Measurements from ENCODE around the gene CUL9.

The CUL9 gene

GRCh38 chr6:43170931-43171706 lies 10.9 kb upstream of the CUL9 start, which contains the start of gene SRF:
SRF (plus strand) TSS chr6:43171269; CDS start chr6:43171657, 388 bp downstream.
- WGBS, result under 1% methylated on average over 62 of the region's 83 CpGs
- peaks cover 7% of the 10 kb centered on the region for H3K79me1 ChIP-seq (replicated peaks; ENCODE audit: low read length, poor library complexity, severe bottlenecking)
- H3K4me3 ChIP-seq (ENCODE audit: insufficient read depth in 1 of 2, low read depth in 1 of 2, low read length in 2 of 2), result peak within 1 kb of the TSS; percentile 90
- H2AK5ac ChIP-seq (ENCODE audit: low read length, severe bottlenecking), result peak within 1 kb of the TSS; percentile 58
- peak within 1 kb of the TSS; percentile 100 for H2BK15ac ChIP-seq (ENCODE audit: low read depth, poor library complexity, severe bottlenecking)
- H3K18ac ChIP-seq (ENCODE audit: low read depth in 1 of 2, low read length in 2 of 2), result peak within 1 kb of the TSS; percentile 89 to 95
- H3K14ac ChIP-seq (ENCODE audit: low read length in 2 of 2), result peak within 1 kb of the TSS; percentile 74 to 95
- peak within 1 kb of the TSS; percentile 88 for H4K8ac ChIP-seq (ENCODE audit: low read length)
- peak within 1 kb of the TSS; percentile 96 for H4K91ac ChIP-seq (ENCODE audit: low read length)
- H3K9me3 ChIP-seq (ENCODE audit: control insufficient read depth, low read length), result no peaks in the 10 kb centered on the region
- peak within 1 kb of the TSS; percentile 90 for H2AFZ ChIP-seq (ENCODE audit: low read depth, low read length)
- peak within 1 kb of the TSS; percentile 97 for H3K27ac ChIP-seq (ENCODE audit: low read length, poor library complexity, severe bottlenecking)
- H3K27me3 ChIP-seq (ENCODE audit: control insufficient read depth in 1 of 2, insufficient read depth in 1 of 2, low read length in 2 of 2), result no peaks in the 10 kb centered on the region
- H3K9ac ChIP-seq (ENCODE audit: low read length), result peak within 1 kb of the TSS; percentile 94
- peaks cover 26% of the 10 kb centered on the region for H3K4me1 ChIP-seq (ENCODE audit: control insufficient read depth, insufficient read depth, low read depth, low read length)
- peaks cover 12% of the 10 kb centered on the region in 2 experiments for H3K36me3 ChIP-seq (ENCODE audit: control insufficient read depth in 1 of 2, insufficient read depth in 2 of 2, low read depth in 1 of 2, low read length in 2 of 2)
- H3K4ac ChIP-seq (ENCODE audit: low read depth in 1 of 2, low read length in 2 of 2), result peak within 1 kb of the TSS; percentile 89 to 95
- H2BK120ac ChIP-seq (ENCODE audit: low read depth, low read length), result peak within 1 kb of the TSS; percentile 97
- peak within 1 kb of the TSS; percentile 96 for H2BK5ac ChIP-seq (ENCODE audit: low read depth, low read length, poor library complexity, severe bottlenecking)
- peak; percentile 100 for DNase-seq
- peak within 1 kb of the TSS in 1 of 2 experiments; percentile 92 for H3K23ac ChIP-seq (ENCODE audit: low read length in 2 of 2)
- peak within 1 kb of the TSS in 1 of 2 experiments; percentile 76 for H2BK12ac ChIP-seq (ENCODE audit: low read length in 2 of 2)
- peak within 1 kb of the TSS; percentile 94 for H3K4me2 ChIP-seq (ENCODE audit: low read length, poor library complexity, severe bottlenecking)

GRCh38 chr6:43171707-43172103 lies 10.3 kb upstream of the CUL9 start:
- peak overlapping the region; percentile 100 for H2BK15ac ChIP-seq (ENCODE audit: low read depth, poor library complexity, severe bottlenecking)
- peak overlapping the region in 1 of 2 experiments; percentile 92 for H3K23ac ChIP-seq (ENCODE audit: low read length in 2 of 2)
- peak overlapping the region; percentile 89 to 95 for H3K18ac ChIP-seq (ENCODE audit: low read depth in 1 of 2, low read length in 2 of 2)
- H3K27me3 ChIP-seq (ENCODE audit: control insufficient read depth in 1 of 2, insufficient read depth in 1 of 2, low read length in 2 of 2), result no peaks in the 10 kb centered on the region
- peak overlapping the region; percentile 89 to 95 for H3K4ac ChIP-seq (ENCODE audit: low read depth in 1 of 2, low read length in 2 of 2)
- peak overlapping the region; percentile 96 for H4K91ac ChIP-seq (ENCODE audit: low read length)
- H2BK120ac ChIP-seq (ENCODE audit: low read depth, low read length), result peak overlapping the region; percentile 97
- H3K36me3 ChIP-seq (ENCODE audit: control insufficient read depth in 1 of 2, insufficient read depth in 2 of 2, low read depth in 1 of 2, low read length in 2 of 2), result peaks cover 18% of the 10 kb centered on the region in 2 experiments
- H2BK12ac ChIP-seq (ENCODE audit: low read length in 2 of 2), result no peak overlapping the region
- no peak for DNase-seq
- peak overlapping the region; percentile 74 to 95 for H3K14ac ChIP-seq (ENCODE audit: low read length in 2 of 2)
- H3K4me2 ChIP-seq (ENCODE audit: low read length, poor library complexity, severe bottlenecking), result peak overlapping the region; percentile 80
- H2AK5ac ChIP-seq (ENCODE audit: low read length, severe bottlenecking), result peak overlapping the region; percentile 58
- peaks cover 29% of the 10 kb centered on the region for H3K4me1 ChIP-seq (ENCODE audit: control insufficient read depth, insufficient read depth, low read depth, low read length)
- H3K9me3 ChIP-seq (ENCODE audit: control insufficient read depth, low read length), result no peaks in the 10 kb centered on the region
- H3K4me3 ChIP-seq (ENCODE audit: insufficient read depth in 1 of 2, low read depth in 1 of 2, low read length in 2 of 2), result peak overlapping the region; percentile 90
- 1% methylated on average over 39 of the region's 57 CpGs for WGBS
- H3K27ac ChIP-seq (ENCODE audit: low read length, poor library complexity, severe bottlenecking), result peak overlapping the region; percentile 83
- H3K79me1 ChIP-seq (replicated peaks; ENCODE audit: low read length, poor library complexity, severe bottlenecking), result peaks cover 12% of the 10 kb centered on the region
- H4K8ac ChIP-seq (ENCODE audit: low read length), result peak overlapping the region; percentile 88
- peak overlapping the region; percentile 94 for H3K9ac ChIP-seq (ENCODE audit: low read length)
- peak overlapping the region; percentile 73 for H2AFZ ChIP-seq (ENCODE audit: low read depth, low read length)
- H2BK5ac ChIP-seq (ENCODE audit: low read depth, low read length, poor library complexity, severe bottlenecking), result peak overlapping the region; percentile 96

- H2BK120ac ChIP-seq (ENCODE audit: low read depth, low read length), result peak overlapping the region; percentile 97
- peak overlapping the region; percentile 88 for H4K8ac ChIP-seq (ENCODE audit: low read length)
- peak overlapping the region; percentile 83 for H3K27ac ChIP-seq (ENCODE audit: low read length, poor library complexity, severe bottlenecking)
- peaks cover 12% of the 10 kb centered on the region for H3K79me1 ChIP-seq (replicated peaks; ENCODE audit: low read length, poor library complexity, severe bottlenecking)
- peaks cover 29% of the 10 kb centered on the region for H3K4me1 ChIP-seq (ENCODE audit: control insufficient read depth, insufficient read depth, low read depth, low read length)
- H3K9ac ChIP-seq (ENCODE audit: low read length), result peak overlapping the region; percentile 94
- H2BK12ac ChIP-seq (ENCODE audit: low read length in 2 of 2), result peak overlapping the region; percentile 11 to 26
- H3K18ac ChIP-seq (ENCODE audit: low read depth in 1 of 2, low read length in 2 of 2), result peak overlapping the region; percentile 89 to 95
- H3K4me3 ChIP-seq (ENCODE audit: insufficient read depth in 1 of 2, low read depth in 1 of 2, low read length in 2 of 2), result peak overlapping the region; percentile 90
- peak overlapping the region; percentile 73 for H2AFZ ChIP-seq (ENCODE audit: low read depth, low read length)
- DNase-seq, result peak; percentile 43
- peak overlapping the region; percentile 20 to 30 for H3K23ac ChIP-seq (ENCODE audit: low read length in 2 of 2)
- H3K36me3 ChIP-seq (ENCODE audit: control insufficient read depth in 1 of 2, insufficient read depth in 2 of 2, low read depth in 1 of 2, low read length in 2 of 2), result peaks cover 18 to 21% of the 10 kb centered on the region in 2 experiments
- H3K4me2 ChIP-seq (ENCODE audit: low read length, poor library complexity, severe bottlenecking), result peak overlapping the region; percentile 80
- peak overlapping the region; percentile 96 for H4K91ac ChIP-seq (ENCODE audit: low read length)
- H3K27me3 ChIP-seq (ENCODE audit: control insufficient read depth in 1 of 2, insufficient read depth in 1 of 2, low read length in 2 of 2), result no peaks in the 10 kb centered on the region
- peak overlapping the region; percentile 2 for H2BK15ac ChIP-seq (ENCODE audit: low read depth, poor library complexity, severe bottlenecking)
- H2AK5ac ChIP-seq (ENCODE audit: low read length, severe bottlenecking), result peak overlapping the region; percentile 58
- peak overlapping the region; percentile 89 to 95 for H3K4ac ChIP-seq (ENCODE audit: low read depth in 1 of 2, low read length in 2 of 2)
- peak overlapping the region; percentile 96 for H2BK5ac ChIP-seq (ENCODE audit: low read depth, low read length, poor library complexity, severe bottlenecking)
- H3K14ac ChIP-seq (ENCODE audit: low read length in 2 of 2), result peak overlapping the region; percentile 74 to 95
- 3% methylated on average over 46 of the region's 46 CpGs for WGBS
- H3K9me3 ChIP-seq (ENCODE audit: control insufficient read depth, low read length), result no peaks in the 10 kb centered on the region
These were observed 9.6 kb upstream of the CUL9 start for GRCh38 chr6:43172104-43173007.

Data from mesenchymal stem cell (in vitro differentiated cells and primary cell).